GM10248 (cell line): Measurements from ENCODE around the gene LXN.
"Not testable (repeated sequence)": the region's sequence is repeated elsewhere in the genome, so short reads cannot be mapped to it uniquely, and the experiment has no call there.

Experiments
- CTCF ChIA-PET: fragments of 300-600 bp; sonication (Branson Sonifier 250); formaldehyde crosslinking; extraction: SDS; loops from one replicate; lab custom pipeline; 2021; ENCODE audit warnings: antibody characterized with exemption; lab: Yijun Ruan, JAX
- POLR2A ChIA-PET: fragments of 350-650 bp; sonication (Branson Sonifier 250); formaldehyde crosslinking; extraction: SDS; loops from one replicate; lab custom pipeline; 2020; ENCODE audit warnings: antibody characterized with exemption; lab: Yijun Ruan, JAX
- DNase-seq: peaks from one replicate; pipeline ENCODE4 v3.0.0; 2012; ENCODE audit errors: extremely low spot score
- TF ChIP-seq, protein P1 (sequence below): IDR thresholded peaks from 2 replicates; pipeline ENCODE4 v1.5.1; 2012; ENCODE audit warnings: mild to moderate bottlenecking, low read depth; ENCODE audit errors: extremely low read depth, missing control alignments, control extremely low read depth

Gene LXN

DNA sequence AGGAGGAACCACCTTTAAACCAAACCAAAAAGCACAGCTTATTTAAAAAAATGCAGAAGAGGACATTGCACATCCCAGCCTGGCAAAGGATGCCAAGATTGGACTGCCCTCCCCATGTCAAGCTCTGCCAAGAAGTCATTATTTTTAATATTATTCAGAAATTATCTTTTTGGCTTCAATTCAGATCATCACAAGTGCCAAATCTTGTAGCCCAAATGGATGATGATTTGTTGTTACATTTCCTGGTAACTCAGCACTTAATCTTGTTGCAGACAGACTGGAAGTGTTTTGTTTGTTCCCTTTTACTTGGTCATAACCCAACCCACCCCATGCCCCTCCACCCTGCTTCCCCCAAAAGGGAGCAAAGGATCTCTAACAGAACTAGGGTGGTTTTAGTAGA, 28.1 kb upstream of the LXN start:
- DNase-seq, result no peak
- CTCF ChIA-PET, result interaction anchor here (0.9 to 1.7 kb wide), 3 partner anchors 25 to 52 kb away, joined by 3 to 6 read pairs (median 4); no protein-coding TSS in a partner anchor
- TF ChIP-seq, protein P1, sequence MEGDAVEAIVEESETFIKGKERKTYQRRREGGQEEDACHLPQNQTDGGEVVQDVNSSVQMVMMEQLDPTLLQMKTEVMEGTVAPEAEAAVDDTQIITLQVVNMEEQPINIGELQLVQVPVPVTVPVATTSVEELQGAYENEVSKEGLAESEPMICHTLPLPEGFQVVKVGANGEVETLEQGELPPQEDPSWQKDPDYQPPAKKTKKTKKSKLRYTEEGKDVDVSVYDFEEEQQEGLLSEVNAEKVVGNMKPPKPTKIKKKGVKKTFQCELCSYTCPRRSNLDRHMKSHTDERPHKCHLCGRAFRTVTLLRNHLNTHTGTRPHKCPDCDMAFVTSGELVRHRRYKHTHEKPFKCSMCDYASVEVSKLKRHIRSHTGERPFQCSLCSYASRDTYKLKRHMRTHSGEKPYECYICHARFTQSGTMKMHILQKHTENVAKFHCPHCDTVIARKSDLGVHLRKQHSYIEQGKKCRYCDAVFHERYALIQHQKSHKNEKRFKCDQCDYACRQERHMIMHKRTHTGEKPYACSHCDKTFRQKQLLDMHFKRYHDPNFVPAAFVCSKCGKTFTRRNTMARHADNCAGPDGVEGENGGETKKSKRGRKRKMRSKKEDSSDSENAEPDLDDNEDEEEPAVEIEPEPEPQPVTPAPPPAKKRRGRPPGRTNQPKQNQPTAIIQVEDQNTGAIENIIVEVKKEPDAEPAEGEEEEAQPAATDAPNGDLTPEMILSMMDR, result no peak
- POLR2A ChIA-PET, result no interaction called here

DNA sequence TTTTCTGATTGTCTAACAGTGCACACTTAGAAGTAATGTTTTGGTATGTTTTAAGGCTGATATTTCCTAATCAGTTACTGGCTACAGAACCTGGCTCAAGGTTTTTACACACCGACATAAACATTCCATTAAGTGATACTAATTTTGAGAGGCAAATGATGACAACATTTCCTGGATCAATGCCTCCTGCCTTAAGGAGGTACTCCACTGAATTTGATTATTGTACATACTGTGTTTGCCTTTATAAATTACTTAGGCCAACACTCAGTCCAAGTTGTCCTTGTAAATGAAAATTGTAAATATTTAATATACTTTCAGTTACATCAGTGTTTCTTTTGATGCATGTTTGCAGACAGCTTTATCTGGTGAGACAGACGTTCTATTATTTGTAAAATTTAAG, 24.2 kb upstream of the LXN start:
- TF ChIP-seq, protein P1, result no peak
- ChIA-PET CTCF (interaction anchor here (1.1 to 2.1 kb wide), 4 partner anchors 13 to 38 kb away, joined by 3 to 5 read pairs (median 4); no protein-coding TSS in a partner anchor), POLR2A (no interaction called here)
- DNase-seq, result no peak

DNA sequence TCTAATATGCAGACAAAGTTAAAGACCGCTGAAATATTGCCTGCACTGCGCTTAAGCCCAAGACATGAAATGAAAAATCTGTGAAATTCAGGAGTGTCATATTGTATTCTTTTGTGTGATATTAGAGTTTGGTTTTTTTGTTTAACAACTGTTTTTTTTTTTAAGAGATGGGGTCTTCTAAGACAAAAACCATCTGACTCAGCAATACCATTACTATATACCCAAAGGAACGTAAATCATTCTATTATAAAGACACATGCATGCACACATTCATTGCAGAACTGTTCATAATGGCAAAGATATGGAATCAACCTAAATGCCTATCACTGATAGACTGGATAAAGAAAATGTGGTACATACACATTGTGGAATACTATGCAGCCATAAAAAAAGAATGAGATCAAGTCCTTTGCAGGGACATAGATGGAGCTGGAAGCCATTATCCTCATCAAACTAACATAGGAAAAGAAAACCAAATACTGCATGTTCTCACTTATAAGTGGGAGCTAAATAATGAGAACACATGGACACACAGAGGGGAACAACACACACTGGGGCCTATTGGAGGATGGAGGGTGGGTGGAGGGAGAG, 21.5 kb upstream of the LXN start:
- CTCF ChIA-PET, result interaction anchor here (0.9 to 2.2 kb wide), 5 partner anchors 11 to 34 kb away, joined by 3 to 8 read pairs (median 5); no protein-coding TSS in a partner anchor
- DNase-seq, POLR2A ChIA-PET: not testable (repeated sequence)

DNA sequence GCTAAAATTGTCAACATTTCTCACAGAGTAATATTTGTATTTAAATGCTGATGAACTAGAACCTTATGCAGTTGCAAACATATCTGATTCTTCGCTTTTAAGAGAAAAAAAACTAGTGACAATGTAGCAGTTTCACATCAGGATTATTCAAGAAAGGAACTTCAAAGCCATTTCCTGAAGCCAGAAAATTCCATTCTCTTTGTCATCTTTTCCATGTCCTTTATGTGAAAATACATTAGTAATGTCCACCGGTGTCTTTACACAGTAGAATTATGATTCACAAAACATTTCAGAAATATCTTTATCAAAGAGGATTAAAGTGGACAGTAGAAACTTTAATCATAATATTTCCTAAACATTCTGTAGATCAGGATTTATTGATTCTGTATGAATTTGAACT, 12.7 kb upstream of the LXN start:
- TF ChIP-seq, protein P1, result no peak
- no peak for DNase-seq
- ChIA-PET POLR2A (no interaction called here), CTCF (interaction anchor here (1.3 to 3.5 kb wide), 3 partner anchors 10 to 26 kb away, joined by 4 to 16 read pairs (median 4); no protein-coding TSS in a partner anchor)

DNA sequence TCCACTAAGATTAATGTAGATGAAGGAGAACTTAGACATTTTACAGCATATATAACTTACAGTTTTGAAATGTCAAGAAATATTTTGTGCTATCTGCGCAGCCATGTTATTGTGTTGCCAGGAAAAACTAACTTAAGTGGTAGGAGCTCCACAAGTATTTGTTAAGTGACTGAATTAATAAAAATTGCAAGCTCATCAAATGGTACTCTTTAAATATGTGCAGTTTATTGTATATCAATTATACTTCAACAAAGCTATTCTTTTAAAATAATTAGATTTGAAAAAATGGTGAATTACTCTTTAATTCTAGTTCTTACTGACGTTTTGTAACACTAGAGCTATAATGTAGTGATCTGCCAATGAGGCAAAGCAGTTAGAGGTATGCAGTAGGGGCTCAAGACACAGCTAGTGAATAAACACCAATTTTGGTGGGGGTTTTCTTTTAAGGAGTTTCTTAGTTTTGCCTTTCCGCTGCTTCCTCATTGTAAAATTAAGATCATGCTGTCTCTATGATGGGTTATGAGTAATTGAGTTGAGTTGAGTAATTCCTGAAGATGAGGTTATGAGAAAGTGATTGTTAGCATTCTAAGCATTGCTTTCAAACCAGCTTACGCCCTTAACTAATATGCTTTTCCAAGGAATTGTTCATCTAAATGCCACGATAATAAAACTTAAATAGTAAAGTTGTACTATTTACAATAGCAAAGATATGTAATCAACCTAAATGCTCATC, 10.9 kb upstream of the LXN start:
- no peak for DNase-seq

DNA sequence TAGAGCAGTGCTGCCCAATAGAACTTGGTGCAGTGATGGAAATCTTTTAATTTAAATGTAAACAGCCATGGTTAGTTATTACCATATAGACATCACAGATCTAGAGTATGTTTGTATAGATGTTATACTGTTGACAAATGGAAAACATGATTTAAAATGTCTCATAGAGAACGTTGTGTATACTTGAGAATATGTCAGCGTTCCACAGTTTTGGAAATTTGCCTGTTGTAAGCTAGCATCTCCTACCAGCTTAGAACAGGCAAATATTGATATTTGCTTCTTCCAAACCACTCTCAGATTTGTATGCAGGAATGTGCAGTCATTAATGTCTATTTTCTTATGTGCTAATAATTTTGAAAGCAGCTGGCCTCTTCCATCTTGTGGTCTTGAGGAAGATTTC, 8.4 kb upstream of the LXN start:
- POLR2A ChIA-PET, result no interaction called here
- CTCF ChIA-PET, result interaction anchor here (1.1 kb wide), 1 partner anchor 10 kb away, joined by 3 read pairs; no protein-coding TSS in a partner anchor
- DNase-seq, result no peak

More for the DNA sequence above, 10.9 kb upstream of the LXN start:
- CTCF ChIA-PET, result interaction anchor here (0.7 to 1.8 kb wide), 10 partner anchors 11 to 119 kb away, joined by 3 to 9 read pairs (median 4); partner anchors contain the start of gene LXN
- POLR2A ChIA-PET, result no interaction called here
- TF ChIP-seq, protein P1, result no peak

More for the DNA sequence above, 8.4 kb upstream of the LXN start:
- TF ChIP-seq, protein P1, result no peak
